Ectodermal cell (in vitro differentiated cells): Measurements from ENCODE around the gene ZNF66. TPM values are rescaled to one million over a fixed set of nuclear protein-coding genes. Genes with fewer than 3 reads are reported as not detected.
"Not testable (repeated sequence)": the region's sequence is repeated elsewhere in the genome, so short reads cannot be mapped to it uniquely, and the experiment has no call there.

Experiments
- H3K27ac ChIP-seq: 2 replicates; pipeline ENCODE4 v1.7.0; 2013; ENCODE audit warnings: mild to moderate bottlenecking, low read depth, low read length; ENCODE audit not compliant: insufficient read depth, poor library complexity, severe bottlenecking
- H3K27me3 ChIP-seq: 2 replicates; pipeline ENCODE4 v1.7.0; 2013; ENCODE audit warnings: mild to moderate bottlenecking, low read length; ENCODE audit not compliant: insufficient read depth, control insufficient read depth, poor library complexity, severe bottlenecking
- H3K36me3 ChIP-seq: one replicate; pipeline ENCODE4 v1.7.0; 2013; ENCODE audit warnings: low read length; ENCODE audit not compliant: control insufficient read depth, insufficient read depth
- H3K4me1 ChIP-seq: one replicate; pipeline ENCODE4 v1.7.0; 2013; ENCODE audit warnings: low read length; ENCODE audit not compliant: control insufficient read depth, insufficient read depth
- H3K4me3 ChIP-seq: 2 replicates; pipeline ENCODE4 v1.7.0; 2013; ENCODE audit warnings: low read depth, low read length, control low read depth; ENCODE audit not compliant: insufficient read depth
- H3K9me3 ChIP-seq: 2 replicates; pipeline ENCODE4 v1.7.0; 2013; ENCODE audit warnings: mild to moderate bottlenecking, low read length, moderate library complexity; ENCODE audit not compliant: control insufficient read depth
- WGBS, 2 experiments: methylation state at CpG; one replicate each; pipeline ENCODE4 v1.1.7; 2013; ENCODE audit warnings: missing lambda C conversion rate in 2 of 2; 5-methylcytosine and 5-hydroxymethylcytosine counted together
- polyA plus RNA-seq, 4 experiments: library from polyadenylated mRNA; stranded (reverse); fragments of 50-300 nt; gene quantifications; one replicate each; pipeline ENCODE4 v1.2.3, GENCODE V29; 2013

The ZNF66 gene
- 16.3 TPM for polyA plus RNA-seq (2013, experiment 1 of 4)
- polyA plus RNA-seq (2013, experiment 2 of 4): 18.5 TPM
- polyA plus RNA-seq (2013, experiment 3 of 4): 9.3 TPM
- polyA plus RNA-seq (2013, experiment 4 of 4): 10.4 TPM

DNA sequence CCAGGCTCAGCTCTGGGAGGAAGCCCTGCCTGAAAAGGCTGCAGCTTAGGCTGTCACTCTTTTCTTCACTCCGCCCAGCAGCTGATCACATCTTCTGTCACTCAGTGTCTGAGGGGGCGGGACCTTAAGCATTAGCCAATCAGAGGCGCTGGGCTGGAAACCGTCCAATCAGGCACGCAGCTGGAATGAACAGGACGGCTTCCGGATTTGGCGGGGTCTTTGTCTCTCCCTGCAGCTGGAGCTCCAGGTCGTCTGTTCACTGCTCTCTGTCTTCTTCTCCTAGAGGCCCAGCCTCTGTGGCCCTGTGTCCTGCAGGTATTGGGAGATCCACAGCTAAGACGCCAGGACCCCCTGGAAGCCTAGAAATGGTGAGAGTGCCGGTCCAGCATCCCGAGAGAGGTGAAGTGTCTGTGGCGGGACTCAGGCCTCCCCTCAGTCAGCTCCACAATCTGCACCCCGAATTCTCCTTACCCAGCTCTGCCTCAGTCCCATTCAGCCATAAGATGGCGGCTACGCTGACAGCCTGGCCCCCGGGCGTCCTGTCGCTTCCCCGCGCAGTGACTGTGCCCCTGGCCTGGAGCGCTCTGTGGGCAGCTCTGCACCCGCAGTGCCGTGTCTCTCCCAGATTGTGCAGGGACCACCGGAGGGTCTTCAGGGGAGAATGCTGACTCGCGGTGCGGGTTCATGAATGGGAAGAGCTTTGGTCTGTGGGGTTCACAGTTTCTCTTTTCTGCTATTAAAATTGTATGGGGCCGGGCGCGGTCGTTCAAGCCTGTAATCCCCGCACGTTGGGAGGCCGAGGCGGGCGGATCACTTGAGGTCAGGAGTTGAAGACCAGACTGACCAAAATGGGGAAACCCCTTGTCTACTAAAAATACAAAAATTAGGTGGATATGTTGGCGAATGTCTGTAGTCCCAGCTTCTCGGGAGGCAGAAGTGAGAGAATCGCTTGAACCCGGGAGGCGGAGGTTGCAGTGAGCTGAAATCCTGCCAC lies at the start of gene ZNF66:
Gene ZNF66 (plus strand): TSS at position 222 of the 994 bp plus-strand sequence. CDS start 144 bp downstream, at position 366.
- 3% methylated on average over 42 of the region's 42 CpGs for WGBS, 2 experiments
- Histone ChIP-seq H3K36me3 (no peaks in the 10 kb centered on the region), H3K4me3 (peak within 1 kb of the TSS; percentile 69), H3K27me3 (no peaks in the 10 kb centered on the region), H3K27ac (peak within 1 kb of the TSS; percentile 91), H3K4me1 (no peaks in the 10 kb centered on the region), H3K9me3 (no peaks in the 10 kb centered on the region)

DNA sequence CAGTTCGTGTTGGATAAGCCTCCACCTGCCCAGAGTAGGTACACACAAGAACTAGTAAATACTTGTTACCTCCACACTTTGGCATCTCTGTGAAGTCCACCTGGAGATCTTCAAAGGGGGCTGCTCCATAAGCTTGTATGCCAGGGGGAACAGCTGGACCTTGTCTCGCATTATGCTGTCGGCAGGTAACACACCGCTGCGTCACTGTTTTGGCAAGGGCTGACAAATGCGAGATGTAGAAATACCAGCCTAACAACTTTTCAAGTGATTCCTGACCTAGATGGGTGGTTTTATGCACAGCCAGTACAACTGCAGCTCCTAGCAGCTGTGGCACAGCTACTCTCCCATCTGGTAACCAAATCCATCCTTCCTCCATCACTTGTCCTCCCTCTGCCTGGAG lies 25.9 kb upstream of the ZNF66 start:
- H3K4me3 ChIP-seq, H3K4me1 ChIP-seq, H3K9me3 ChIP-seq, H3K36me3 ChIP-seq, H3K27ac ChIP-seq, H3K27me3 ChIP-seq: not testable (repeated sequence)
- WGBS, 2 experiments: 90 to 93% methylated on average over 6 of the region's 6 CpGs

DNA sequence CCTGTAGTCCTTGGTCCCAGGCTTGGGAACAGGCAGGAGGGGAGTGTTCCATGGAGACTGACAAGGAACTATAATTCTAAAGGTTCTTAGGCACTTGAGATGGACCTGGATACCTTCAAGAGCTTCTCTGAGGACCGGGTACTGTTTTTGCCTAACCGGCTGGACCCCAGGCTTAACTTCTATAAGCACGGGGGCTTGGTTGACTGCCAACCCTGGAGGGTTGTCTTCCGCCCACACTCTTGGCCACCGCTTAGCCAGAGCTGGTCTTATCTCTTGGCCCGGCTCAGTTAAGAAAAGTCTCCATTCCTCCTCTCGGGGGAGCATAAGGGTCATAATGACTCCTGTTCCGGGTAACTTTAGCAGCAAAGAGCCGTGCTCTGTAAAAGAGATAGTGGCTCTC lies 23.8 kb upstream of the ZNF66 start:
- not testable (repeated sequence) for H3K4me1 ChIP-seq, H3K27me3 ChIP-seq
- 88 to 93% methylated on average over 9 of the region's 9 CpGs for WGBS, 2 experiments

DNA sequence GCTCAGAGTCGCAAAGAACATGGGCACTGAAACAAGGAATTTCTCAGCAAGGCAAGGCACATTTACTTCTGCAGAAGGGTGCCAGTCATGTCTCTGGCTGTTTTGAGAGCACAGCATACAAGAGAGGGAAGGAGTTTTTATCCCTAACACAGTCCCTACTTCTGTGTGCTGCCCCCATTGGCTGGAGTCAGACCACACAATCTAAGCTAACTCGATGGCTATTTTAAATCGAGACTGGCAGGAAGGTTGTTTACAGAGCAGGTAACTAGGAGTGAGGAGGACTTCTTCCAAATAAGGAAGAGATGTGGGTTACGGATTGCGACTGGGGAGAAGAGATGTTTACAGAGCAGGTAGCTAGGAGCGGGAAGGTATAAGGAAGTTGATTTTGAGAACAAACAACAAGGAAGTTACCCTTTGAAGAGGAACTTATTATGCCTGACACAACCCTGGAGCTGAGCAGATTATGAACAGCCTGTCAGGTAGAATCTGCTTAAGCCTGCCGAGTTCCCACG lies 6.8 kb upstream of the ZNF66 start:
- not testable (repeated sequence) for H3K36me3 ChIP-seq, H3K4me3 ChIP-seq, H3K27me3 ChIP-seq, H3K4me1 ChIP-seq, H3K27ac ChIP-seq, H3K9me3 ChIP-seq
- 91 to 93% methylated on average over 8 of the region's 8 CpGs for WGBS, 2 experiments

More for the DNA sequence above, 23.8 kb upstream of the ZNF66 start:
- H3K4me3 ChIP-seq, H3K9me3 ChIP-seq, H3K36me3 ChIP-seq, H3K27ac ChIP-seq: not testable (repeated sequence)

DNA sequence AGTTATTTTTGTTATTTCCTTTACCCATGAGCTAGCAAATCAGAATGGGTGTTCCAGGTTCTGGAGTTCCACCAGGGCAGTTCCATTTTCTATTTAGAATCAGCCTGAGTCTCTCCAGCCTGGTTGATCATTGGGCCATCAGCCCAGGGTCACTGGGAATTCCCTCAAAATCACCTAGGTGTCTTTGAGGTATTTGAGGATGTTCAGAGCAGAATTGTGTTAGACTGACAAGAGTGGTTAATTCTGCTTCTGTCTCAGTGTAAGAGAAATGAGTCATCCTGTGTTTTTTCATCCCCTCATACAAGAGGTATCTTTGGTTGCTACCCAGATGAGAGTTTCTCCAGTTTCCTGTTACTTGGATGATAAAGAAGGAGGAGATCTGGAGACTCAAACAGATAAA lies 11.7 kb downstream of the ZNF66 start:
- no peak overlapping the region for H3K4me3 ChIP-seq
- peaks cover 20% of the 10 kb centered on the region for H3K36me3 ChIP-seq
- no peaks in the 10 kb centered on the region for H3K9me3 ChIP-seq
- H3K27ac ChIP-seq: no peak overlapping the region
- H3K27me3 ChIP-seq: no peaks in the 10 kb centered on the region
- H3K4me1 ChIP-seq: no peaks in the 10 kb centered on the region

DNA sequence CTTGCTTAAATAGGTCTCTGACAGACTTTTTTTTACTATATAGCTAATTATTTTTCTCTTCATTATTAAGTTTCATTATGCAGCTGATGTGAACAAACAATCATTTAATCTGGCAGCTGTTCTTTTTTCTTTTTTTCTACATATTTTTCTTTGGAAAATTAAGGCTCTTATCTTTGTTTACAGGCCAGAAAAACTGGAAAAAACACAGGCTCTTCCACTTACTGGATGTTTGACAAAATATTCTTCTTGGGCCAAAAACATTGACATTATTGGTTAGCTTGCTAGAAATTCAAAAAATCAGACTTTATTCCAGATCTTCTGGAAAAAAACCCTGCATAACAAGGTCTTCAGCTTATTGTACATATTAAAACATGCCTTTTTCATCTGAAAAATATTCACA lies 15.7 kb downstream of the ZNF66 start:
- no peak overlapping the region for H3K4me3 ChIP-seq
- H3K27ac ChIP-seq: no peak overlapping the region
- H3K36me3 ChIP-seq: peaks cover 38% of the 10 kb centered on the region
- H3K9me3 ChIP-seq: peaks cover 2% of the 10 kb centered on the region
- H3K27me3 ChIP-seq: no peaks in the 10 kb centered on the region
- H3K4me1 ChIP-seq: no peaks in the 10 kb centered on the region

DNA sequence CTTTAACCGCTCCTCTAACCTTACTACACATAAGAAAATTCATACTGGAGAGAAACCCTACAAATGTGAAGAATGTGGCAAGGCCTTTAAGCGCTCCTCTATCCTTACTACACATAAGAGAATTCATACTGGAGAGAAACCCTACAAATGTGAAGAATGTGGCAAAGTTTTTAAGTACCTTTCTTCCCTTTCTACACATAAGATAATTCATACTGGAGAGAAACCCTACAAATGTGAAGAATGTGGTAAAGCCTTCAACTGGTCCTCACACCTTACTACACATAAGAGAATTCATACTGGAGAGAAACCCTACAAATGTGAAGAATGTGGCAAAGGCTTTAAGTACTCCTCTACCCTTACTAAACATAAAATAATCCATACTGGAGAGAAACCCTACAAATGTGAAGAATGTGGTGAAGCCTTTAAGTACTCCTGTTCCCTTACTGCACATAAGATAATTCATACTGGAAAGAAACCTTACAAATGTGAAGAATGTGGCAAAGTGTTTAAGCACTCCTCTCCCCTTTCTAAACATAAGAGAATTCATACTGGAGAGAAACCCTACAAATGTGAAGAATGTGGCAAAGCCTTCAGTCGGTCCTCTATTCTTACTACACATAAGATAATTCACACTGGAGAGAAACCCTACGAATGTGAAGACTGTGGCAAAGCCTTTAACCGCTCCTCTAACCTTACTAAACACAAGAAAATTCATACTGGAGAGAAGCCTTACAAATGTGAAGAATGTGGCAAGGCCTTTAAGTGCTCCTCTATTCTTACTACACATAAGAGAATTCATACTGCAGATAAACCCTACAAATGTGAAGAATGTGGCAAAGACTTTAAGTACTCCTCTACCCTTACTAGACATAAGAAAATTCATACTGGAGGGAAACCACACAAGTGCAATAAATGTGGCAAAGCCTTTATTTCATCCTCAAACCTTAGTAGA lies 30.5 kb downstream of the ZNF66 start:
- H3K27ac ChIP-seq, H3K4me3 ChIP-seq, H3K27me3 ChIP-seq, H3K4me1 ChIP-seq: not testable (repeated sequence)
- peaks cover 10% of the 10 kb centered on the region for H3K9me3 ChIP-seq
- WGBS, 2 experiments: 92 to 96% methylated on average over 5 of the region's 5 CpGs
- H3K36me3 ChIP-seq: peaks cover 21% of the 10 kb centered on the region

DNA sequence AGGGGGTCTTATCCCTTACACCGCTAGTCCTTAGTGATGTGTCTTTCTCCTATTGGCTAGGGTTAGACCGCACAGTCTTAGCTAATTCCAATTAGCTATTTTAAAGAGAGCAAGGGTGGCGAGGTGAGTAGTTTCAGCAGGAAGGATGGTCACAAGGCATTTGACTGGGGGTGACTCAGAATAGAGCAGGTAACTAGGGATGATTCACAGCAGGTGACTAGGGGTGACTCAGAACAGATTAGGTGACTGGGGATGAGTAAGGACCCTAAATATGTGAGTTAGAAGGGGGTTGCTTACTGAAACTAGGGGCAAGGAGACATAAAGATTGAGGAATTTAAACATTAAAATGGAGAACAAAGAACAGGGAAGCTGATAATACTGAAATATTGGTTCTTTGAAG lies 64.3 kb downstream of the ZNF66 start:
- WGBS, 2 experiments: 92 to 97% methylated on average over 3 of the region's 3 CpGs
- Histone ChIP-seq H3K9me3 (no peaks in the 10 kb centered on the region), H3K36me3 (no peaks in the 10 kb centered on the region), H3K27ac (no peak overlapping the region), H3K4me1 (no peaks in the 10 kb centered on the region), H3K27me3 (no peaks in the 10 kb centered on the region), H3K4me3 (no peak overlapping the region)
